CD4-positive, alpha-beta T cell treated with Interleukin-17A for 1 hour (primary cell): Measurements from ENCODE around the gene DPH1.
"Not testable (repeated sequence)": the region's sequence is repeated elsewhere in the genome, so short reads cannot be mapped to it uniquely, and the experiment has no call there.

Source experiments
- DNase-seq: peaks from one replicate; pipeline ENCODE4 v3.0.0-alpha.2; 2020

DPH1 gene

GRCh38 chr17:2029911-2030778 lies at the start of gene DPH1:
DPH1 (plus strand) TSS chr17:2030153; CDS start chr17:2030170, 17 bp downstream.
- DNase-seq: peak; percentile 89

GRCh38 chr17:1980665-1981250 lies 49.2 kb upstream of the DPH1 start:
- no peak for DNase-seq

- not testable (repeated sequence) for DNase-seq
Observed at GRCh38 chr17:1982793-1983366, 47.1 kb upstream of the DPH1 start.

GRCh38 chr17:1985093-1985492 lies 44.9 kb upstream of the DPH1 start:
- no peak for DNase-seq

GRCh38 chr17:1985686-1986085 lies 44.3 kb upstream of the DPH1 start:
- no peak for DNase-seq

GRCh38 chr17:1986783-1987451 lies 43.0 kb upstream of the DPH1 start:
- DNase-seq: no peak

GRCh38 chr17:1989135-1989534 lies 40.8 kb upstream of the DPH1 start:
- no peak for DNase-seq

- DNase-seq: no peak
Observed at GRCh38 chr17:1992541-1992940, 37.4 kb upstream of the DPH1 start.

GRCh38 chr17:1994707-1995106 lies 35.2 kb upstream of the DPH1 start:
- DNase-seq: no peak

- DNase-seq: no peak
Observed at GRCh38 chr17:1995321-1995892, 34.5 kb upstream of the DPH1 start.

- no peak for DNase-seq
Observed at GRCh38 chr17:1995907-1996799, 33.8 kb upstream of the DPH1 start.

- DNase-seq: no peak
Observed at GRCh38 chr17:1996800-1997288, 33.1 kb upstream of the DPH1 start.

- DNase-seq: no peak
Observed at GRCh38 chr17:1997289-1997926, 32.5 kb upstream of the DPH1 start.

GRCh38 chr17:1997927-1998742 lies 31.8 kb upstream of the DPH1 start:
- DNase-seq: no peak

GRCh38 chr17:1999557-2000251 lies 30.2 kb upstream of the DPH1 start:
- DNase-seq: no peak

GRCh38 chr17:2002767-2003329 lies 27.1 kb upstream of the DPH1 start:
- no peak for DNase-seq

GRCh38 chr17:2003525-2003924 lies 26.4 kb upstream of the DPH1 start:
- DNase-seq: no peak

GRCh38 chr17:2004435-2004952 lies 25.5 kb upstream of the DPH1 start:
- no peak for DNase-seq
